DND-41 (cell line): ENCODE data around the gene KCNQ1OT1.

Experiments
- ATAC-seq: fragments of 200-7000 bp; cut with Tn5 transposase; 3 replicates; pipeline ENCODE4 v1.9.1; 2021; ENCODE audit warnings: low read depth; ENCODE audit not compliant: insufficient read depth
- DNase-seq: peaks from one replicate; pipeline ENCODE4 v3.0.0-alpha.2; 2020
- H2AFZ ChIP-seq: 2 replicates; pipeline ENCODE4 v1.6.0; 2012; ENCODE audit warnings: low read depth, low read length
- H3K27ac ChIP-seq: 2 replicates; pipeline ENCODE4 v1.5.1; 2012; ENCODE audit warnings: low read length, inconsistent platforms
- H3K27me3 ChIP-seq: fragments of 200-600 bp; sonication (generic); 2 replicates; pipeline ENCODE4 v1.6.0; 2012; ENCODE audit warnings: low read length, mild to moderate bottlenecking, inconsistent platforms; ENCODE audit not compliant: insufficient read depth, poor library complexity
- H3K36me3 ChIP-seq: 2 replicates; pipeline ENCODE4 v1.5.1; 2012; ENCODE audit warnings: low read length, inconsistent platforms; ENCODE audit not compliant: insufficient read depth
- H3K4me1 ChIP-seq: 2 replicates; pipeline ENCODE4 v1.5.1; 2012; ENCODE audit warnings: mild to moderate bottlenecking, low read length; ENCODE audit not compliant: insufficient read depth
- H3K4me2 ChIP-seq: 2 replicates; pipeline ENCODE4 v1.6.0; 2012; ENCODE audit warnings: mild to moderate bottlenecking, moderate library complexity, low read length, inconsistent platforms; ENCODE audit not compliant: insufficient read depth
- H3K4me3 ChIP-seq, 2 experiments: fragments of 200-600 bp in 1 of 2; shearing (Covaris generic) in 1 of 2; 2 replicates each; pipeline ENCODE4 v1.5.1; 2012 to 2016; ENCODE audit warnings: inconsistent platforms in 2 of 2, low read length in 2 of 2, mild to moderate bottlenecking in 2 of 2, low read depth in 1 of 2, moderate library complexity in 1 of 2
- H3K79me2 ChIP-seq: 2 replicates; pipeline ENCODE4 v1.6.0; 2012; ENCODE audit warnings: low read length, inconsistent platforms; ENCODE audit not compliant: insufficient read depth
- H3K9ac ChIP-seq: 2 replicates; pipeline ENCODE4 v1.6.0; 2012; ENCODE audit warnings: low read depth, mild to moderate bottlenecking, inconsistent platforms, low read length, moderate library complexity
- H3K9me3 ChIP-seq: 2 replicates; pipeline ENCODE4 v1.5.1; 2012; ENCODE audit warnings: low read length, moderate library complexity, mild to moderate bottlenecking, inconsistent platforms; ENCODE audit not compliant: insufficient read depth, severe bottlenecking
- H4K20me1 ChIP-seq: 2 replicates; pipeline ENCODE4 v1.6.0; 2012; ENCODE audit warnings: low read length; ENCODE audit not compliant: insufficient read depth
- CTCF ChIP-seq: IDR thresholded peaks from 2 replicates; pipeline ENCODE4 v1.5.1; 2012; ENCODE audit warnings: borderline replicate concordance, low read length, moderate library complexity, mild to moderate bottlenecking; ENCODE audit not compliant: poor library complexity, severe bottlenecking; ENCODE audit errors: extremely low read depth
- EZH2 ChIP-seq: IDR thresholded peaks from 3 replicates; pipeline ENCODE4 v1.6.1; 2012; ENCODE audit warnings: borderline replicate concordance, low read depth, mild to moderate bottlenecking, moderate library complexity, low read length, inconsistent platforms; ENCODE audit not compliant: severe bottlenecking

The KCNQ1OT1 gene

GRCh38 chr11:2716376-2717095 is 16.7 kb upstream of the KCNQ1OT1 start:
- Histone ChIP-seq H3K4me3 (no peak overlapping the region), H3K4me2 (no peak overlapping the region), H3K27ac (no peak overlapping the region), H2AFZ (no peak overlapping the region), H3K9me3 (no peaks in the 10 kb centered on the region), H3K4me1 (no peaks in the 10 kb centered on the region), H3K36me3 (no peaks in the 10 kb centered on the region), H4K20me1 (0 out of 2 replicates have a peak, but pooled peaks cover 2% of the 10 kb centered on the region), H3K79me2 (no peaks in the 10 kb centered on the region), H3K27me3 (peaks cover 6% of the 10 kb centered on the region), H3K9ac (no peak overlapping the region)
- no peak for DNase-seq
- no peak for ATAC-seq
- TF ChIP-seq CTCF = no peak
- TF ChIP-seq EZH2 = no peak

GRCh38 chr11:2715716-2716350 is 16.0 kb upstream of the KCNQ1OT1 start:
- peaks cover 6% of the 10 kb centered on the region for H3K27me3 ChIP-seq
- no peaks in the 10 kb centered on the region for H3K9me3 ChIP-seq
- H3K36me3 ChIP-seq = no peaks in the 10 kb centered on the region
- TF ChIP-seq CTCF (no peak), EZH2 (no peak)
- H3K4me1 ChIP-seq = no peaks in the 10 kb centered on the region
- no peaks in the 10 kb centered on the region for H3K79me2 ChIP-seq
- ATAC-seq = no peak
- no peak overlapping the region for H2AFZ ChIP-seq
- no peak for DNase-seq
- no peak overlapping the region for H3K27ac ChIP-seq
- H3K4me3 ChIP-seq = no peak overlapping the region
- H3K4me2 ChIP-seq = no peak overlapping the region
- 0 out of 2 replicates have a peak, but pooled peaks cover 2% of the 10 kb centered on the region for H4K20me1 ChIP-seq
- H3K9ac ChIP-seq = no peak overlapping the region

DNA sequence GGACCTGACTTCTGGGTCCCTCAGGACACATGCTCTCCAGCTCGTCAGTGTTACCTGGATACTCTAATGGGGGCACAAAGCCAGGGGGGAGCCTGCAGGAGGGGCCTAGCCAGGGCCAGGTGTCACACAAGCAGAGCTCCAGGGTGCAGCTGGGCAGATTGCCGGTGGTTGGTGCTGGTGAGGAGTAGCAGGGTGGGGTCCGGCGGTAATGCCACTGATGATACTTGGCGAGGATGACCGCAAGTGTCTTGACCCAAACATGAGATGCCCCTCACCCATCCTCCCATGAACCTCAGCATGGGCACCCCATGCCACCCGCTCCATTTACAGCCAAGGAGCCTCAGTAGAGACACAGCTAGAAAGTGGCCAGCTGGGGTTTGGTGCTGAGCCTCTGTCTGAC is 15.1 kb upstream of the KCNQ1OT1 start:
- TF ChIP-seq CTCF = no peak
- ATAC-seq (no peak), DNase-seq (no peak)
- Histone ChIP-seq H3K4me3 (no peak overlapping the region), H3K79me2 (no peaks in the 10 kb centered on the region), H3K36me3 (no peaks in the 10 kb centered on the region), H3K4me2 (no peak overlapping the region), H3K27ac (no peak overlapping the region), H3K9ac (no peak overlapping the region), H2AFZ (no peak overlapping the region), H3K27me3 (no peaks in the 10 kb centered on the region), H3K4me1 (no peaks in the 10 kb centered on the region), H3K9me3 (no peaks in the 10 kb centered on the region), H4K20me1 (0 out of 2 replicates have a peak, but pooled peaks cover 2% of the 10 kb centered on the region)

GRCh38 chr11:2714463-2714800 is 14.6 kb upstream of the KCNQ1OT1 start:
- no peaks in the 10 kb centered on the region for H3K4me1 ChIP-seq
- no peak for ATAC-seq
- TF ChIP-seq CTCF = no peak
- no peak for TF ChIP-seq EZH2
- no peak overlapping the region for H3K4me3 ChIP-seq
- H2AFZ ChIP-seq = no peak overlapping the region
- H3K36me3 ChIP-seq = no peaks in the 10 kb centered on the region
- H3K9me3 ChIP-seq = no peaks in the 10 kb centered on the region
- H3K27ac ChIP-seq = no peak overlapping the region
- no peak overlapping the region for H3K4me2 ChIP-seq
- H4K20me1 ChIP-seq = 0 out of 2 replicates have a peak, but pooled peaks cover 2% of the 10 kb centered on the region
- H3K27me3 ChIP-seq = no peaks in the 10 kb centered on the region
- no peak for DNase-seq
- H3K79me2 ChIP-seq = no peaks in the 10 kb centered on the region
- H3K9ac ChIP-seq = no peak overlapping the region
